Measurements from ENCODE around the gene RAP1A. TPM values are rescaled to one million over a fixed set of nuclear protein-coding genes. Genes with fewer than 3 reads are reported as not detected.

Gene RAP1A
- total RNA-seq, 1 experiment from 2014 or later = 26.7 TPM

DNA sequence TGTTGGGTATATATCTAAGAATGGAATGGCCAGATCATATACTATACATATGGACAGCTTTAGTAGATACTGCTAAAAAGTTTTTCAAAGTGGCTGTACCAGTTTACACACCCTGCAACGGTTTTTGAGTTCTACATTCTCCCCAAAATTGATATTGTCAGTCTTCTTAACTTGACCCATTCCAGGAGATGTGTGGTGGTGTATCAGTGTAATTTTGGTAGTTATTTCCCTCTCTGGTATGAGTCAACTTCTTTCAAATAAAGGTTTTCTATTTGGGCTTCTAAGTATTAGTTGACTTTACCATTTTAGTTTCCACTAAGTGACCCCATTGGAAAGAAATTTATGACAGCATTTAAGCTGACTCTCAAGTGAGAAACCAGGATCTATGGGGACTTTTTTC, 90.4 kb downstream of the RAP1A start:
- no peaks in the 10 kb centered on the region for H3K79me2 ChIP-seq (ENCODE audit: insufficient read depth, low read length)
- no CpG with 5 or more reads among the region's 1 CpG for WGBS (ENCODE audit: extremely low coverage, insufficient read length, low lambda C conversion rate)
- H4K91ac ChIP-seq (ENCODE audit: insufficient read length, low read depth, low read length) = no peak overlapping the region
- no peaks in the 10 kb centered on the region for H4K20me1 ChIP-seq (ENCODE audit: control insufficient read depth, insufficient read depth, insufficient read length)
- H2BK5ac ChIP-seq (ENCODE audit: insufficient read length, low read length) = no peak overlapping the region
- Mint-ChIP-seq H3K4me3 (no peak overlapping the region), H3K36me3 (ENCODE audit: insufficient read depth in 1 of 3, low read depth in 3 of 3) (peaks cover 4 to 23% (median 19%) of the 10 kb centered on the region in 3 experiments), H3K27me3 (ENCODE audit: low read depth) (no peaks in the 10 kb centered on the region), H3K4me1 (no peaks in the 10 kb centered on the region), H3K9me3 (no peaks in the 10 kb centered on the region), H3K27ac (no peak overlapping the region)
- no peak overlapping the region for H3K23ac ChIP-seq (ENCODE audit: insufficient read length, low read depth, low read length)
- no peaks in the 10 kb centered on the region for H3K27me3 ChIP-seq (ENCODE audit: insufficient read depth, low read length)
- no peak overlapping the region for H2AK5ac ChIP-seq (ENCODE audit: insufficient read length, low read length)
- TF ChIP-seq, protein P1, sequence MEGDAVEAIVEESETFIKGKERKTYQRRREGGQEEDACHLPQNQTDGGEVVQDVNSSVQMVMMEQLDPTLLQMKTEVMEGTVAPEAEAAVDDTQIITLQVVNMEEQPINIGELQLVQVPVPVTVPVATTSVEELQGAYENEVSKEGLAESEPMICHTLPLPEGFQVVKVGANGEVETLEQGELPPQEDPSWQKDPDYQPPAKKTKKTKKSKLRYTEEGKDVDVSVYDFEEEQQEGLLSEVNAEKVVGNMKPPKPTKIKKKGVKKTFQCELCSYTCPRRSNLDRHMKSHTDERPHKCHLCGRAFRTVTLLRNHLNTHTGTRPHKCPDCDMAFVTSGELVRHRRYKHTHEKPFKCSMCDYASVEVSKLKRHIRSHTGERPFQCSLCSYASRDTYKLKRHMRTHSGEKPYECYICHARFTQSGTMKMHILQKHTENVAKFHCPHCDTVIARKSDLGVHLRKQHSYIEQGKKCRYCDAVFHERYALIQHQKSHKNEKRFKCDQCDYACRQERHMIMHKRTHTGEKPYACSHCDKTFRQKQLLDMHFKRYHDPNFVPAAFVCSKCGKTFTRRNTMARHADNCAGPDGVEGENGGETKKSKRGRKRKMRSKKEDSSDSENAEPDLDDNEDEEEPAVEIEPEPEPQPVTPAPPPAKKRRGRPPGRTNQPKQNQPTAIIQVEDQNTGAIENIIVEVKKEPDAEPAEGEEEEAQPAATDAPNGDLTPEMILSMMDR (conservative IDR thresholded peaks at IDR 0.05) = no peak
- no peak overlapping the region for H3K18ac ChIP-seq (ENCODE audit: insufficient read length, low read depth, low read length)
- no peak overlapping the region for H3K4ac ChIP-seq (ENCODE audit: low read depth, low read length)
- H2BK15ac ChIP-seq (ENCODE audit: low read depth, low read length) = no peak overlapping the region
- H3K9ac ChIP-seq (ENCODE audit: extremely low read depth, insufficient read length, low read length) = no peak overlapping the region
- no peak overlapping the region for H4K8ac ChIP-seq (replicated peaks; ENCODE audit: insufficient read length, low read depth, low read length)
- no peak overlapping the region for H2BK20ac ChIP-seq (ENCODE audit: low read depth, low read length, poor library complexity, severe bottlenecking)
- no peak overlapping the region for H3K14ac ChIP-seq (ENCODE audit: insufficient read depth, low read length)
- no peak for DNase-seq
- H3K9me3 ChIP-seq (ENCODE audit: control insufficient read depth, low read depth, low read length) = no peaks in the 10 kb centered on the region
- H2BK120ac ChIP-seq (ENCODE audit: low read depth, low read length, poor library complexity, severe bottlenecking) = no peak overlapping the region
- H2AFZ ChIP-seq (ENCODE audit: low read length) = no peak overlapping the region
- H3K23me2 ChIP-seq (ENCODE audit: insufficient read length, low read depth, low read length, poor library complexity, severe bottlenecking) = no peaks in the 10 kb centered on the region
- no peak overlapping the region for H3K56ac ChIP-seq (ENCODE audit: insufficient read length, low read depth, low read length)
- H3K4me2 ChIP-seq (ENCODE audit: insufficient read depth, insufficient read length, low read length) = no peak overlapping the region
- no peak overlapping the region for H4K5ac ChIP-seq (ENCODE audit: insufficient read length, low read depth, low read length)
- H3K79me1 ChIP-seq (ENCODE audit: insufficient read depth, low read depth, low read length, poor library complexity, severe bottlenecking) = no peaks in the 10 kb centered on the region
- no peak overlapping the region for H3K27ac ChIP-seq (ENCODE audit: insufficient read length, low read depth, low read length)
- H2BK12ac ChIP-seq (ENCODE audit: insufficient read length, low read depth, low read length) = no peak overlapping the region
- no peak overlapping the region for H3T11ph ChIP-seq (ENCODE audit: low read length)
- H3K4me1 ChIP-seq (ENCODE audit: insufficient read depth, low read length) = no peaks in the 10 kb centered on the region
